Ishikawa (cell line): ENCODE data around the gene OMA1.

Experiments used
- EP300 ChIP-seq: IDR thresholded peaks from 2 replicates; pipeline ENCODE4 v1.6.1; 2012; ENCODE audit warnings: borderline replicate concordance
- MAX ChIP-seq: IDR thresholded peaks from 2 replicates; pipeline ENCODE4 v1.6.1; 2012
- RAD21 ChIP-seq: IDR thresholded peaks from 2 replicates; pipeline ENCODE4 v1.6.1; 2012; ENCODE audit warnings: low read depth

DNA sequence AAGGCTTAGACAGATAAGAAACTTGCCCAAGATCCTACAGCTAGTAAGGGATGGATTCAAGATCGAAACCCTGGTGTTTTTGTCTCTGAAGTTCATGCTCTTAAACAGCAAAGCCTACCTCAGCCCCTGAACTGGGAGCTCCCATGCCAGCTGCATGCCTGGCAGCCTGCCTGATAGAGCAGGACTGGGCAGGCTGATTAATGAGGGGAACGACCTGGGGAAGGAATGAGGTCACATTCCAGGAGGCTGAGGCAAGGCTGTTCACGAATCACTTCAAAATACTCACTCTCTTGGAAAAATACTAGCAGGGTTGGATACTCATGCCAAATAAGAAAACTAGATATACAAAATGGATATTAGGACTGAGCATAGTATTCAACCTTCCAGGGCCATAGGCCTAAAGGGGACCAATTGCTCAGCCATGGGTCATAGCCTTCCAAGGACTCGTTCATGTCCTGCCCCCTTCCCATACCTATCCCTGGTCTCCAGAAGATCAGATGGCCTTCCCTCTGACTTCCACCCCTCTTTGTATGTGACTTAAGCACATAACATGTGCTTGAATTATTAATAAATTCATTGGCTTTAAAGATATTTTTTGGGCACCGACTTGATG is 46.1 kb upstream of the OMA1 start:
- peak; percentile 70 for TF ChIP-seq MAX
- peak; percentile 99 for TF ChIP-seq EP300
- peak; percentile 37; the same call in 1 of the 2 replicates for TF ChIP-seq RAD21
